Choroid plexus epithelial cell (primary cell): Measurements from ENCODE around the gene FGF1.

Experiments
- DNase-seq: peaks from one replicate; pipeline ENCODE4 v3.0.0-alpha.2; 2010; ENCODE audit warnings: low read depth
- H3K4me3 ChIP-seq: 2 replicates; pipeline ENCODE4 v1.5.1; 2011; ENCODE audit warnings: low read depth, mild to moderate bottlenecking, control low read depth, low read length, moderate library complexity
- TF ChIP-seq, protein P1 (sequence below): conservative IDR thresholded peaks from 2 replicates; pipeline ENCODE4 v1.5.1; 2011; ENCODE audit warnings: low read depth, mild to moderate bottlenecking, control low read depth, inconsistent platforms, low read length, moderate library complexity

Gene FGF1

DNA sequence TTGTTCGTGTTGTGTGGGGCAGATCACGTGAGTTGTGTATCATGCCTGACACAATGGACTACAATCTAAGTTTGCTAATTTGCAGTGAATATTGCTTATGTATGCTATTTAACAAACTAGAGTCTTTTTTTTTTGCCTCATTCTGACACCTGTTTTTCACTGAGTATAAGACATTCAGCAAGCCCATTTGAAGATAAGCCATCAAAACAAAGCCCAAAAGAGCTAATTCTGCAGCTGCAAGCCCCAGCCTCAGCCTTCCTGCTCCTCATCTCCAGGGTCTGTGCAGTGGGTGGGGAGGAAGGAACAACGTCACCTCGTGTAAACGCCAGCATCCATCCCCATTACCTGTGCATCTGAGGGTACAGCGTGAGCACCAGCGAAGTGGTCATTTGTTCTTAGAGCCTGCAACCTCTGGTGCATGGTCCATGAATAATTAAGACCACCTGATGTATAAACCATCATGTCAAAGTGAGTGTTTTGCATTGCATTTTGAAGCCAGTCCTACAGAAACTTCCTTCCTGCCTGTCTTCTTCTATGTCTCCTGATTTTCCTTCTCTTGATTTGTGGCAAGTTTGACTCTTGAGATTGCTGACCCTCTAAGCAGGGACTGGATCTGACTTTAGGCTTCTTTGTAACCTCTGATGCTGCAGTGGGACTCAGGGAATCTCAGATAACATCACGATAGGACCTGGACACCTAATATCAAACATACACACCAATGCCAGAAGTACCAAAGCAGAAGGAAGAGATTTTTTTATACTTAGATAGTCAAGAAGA, 73.2 kb downstream of the FGF1 start:
- DNase-seq, result no peak
- TF ChIP-seq, protein P1, sequence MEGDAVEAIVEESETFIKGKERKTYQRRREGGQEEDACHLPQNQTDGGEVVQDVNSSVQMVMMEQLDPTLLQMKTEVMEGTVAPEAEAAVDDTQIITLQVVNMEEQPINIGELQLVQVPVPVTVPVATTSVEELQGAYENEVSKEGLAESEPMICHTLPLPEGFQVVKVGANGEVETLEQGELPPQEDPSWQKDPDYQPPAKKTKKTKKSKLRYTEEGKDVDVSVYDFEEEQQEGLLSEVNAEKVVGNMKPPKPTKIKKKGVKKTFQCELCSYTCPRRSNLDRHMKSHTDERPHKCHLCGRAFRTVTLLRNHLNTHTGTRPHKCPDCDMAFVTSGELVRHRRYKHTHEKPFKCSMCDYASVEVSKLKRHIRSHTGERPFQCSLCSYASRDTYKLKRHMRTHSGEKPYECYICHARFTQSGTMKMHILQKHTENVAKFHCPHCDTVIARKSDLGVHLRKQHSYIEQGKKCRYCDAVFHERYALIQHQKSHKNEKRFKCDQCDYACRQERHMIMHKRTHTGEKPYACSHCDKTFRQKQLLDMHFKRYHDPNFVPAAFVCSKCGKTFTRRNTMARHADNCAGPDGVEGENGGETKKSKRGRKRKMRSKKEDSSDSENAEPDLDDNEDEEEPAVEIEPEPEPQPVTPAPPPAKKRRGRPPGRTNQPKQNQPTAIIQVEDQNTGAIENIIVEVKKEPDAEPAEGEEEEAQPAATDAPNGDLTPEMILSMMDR, result no peak
- H3K4me3 ChIP-seq, result no peak overlapping the region

DNA sequence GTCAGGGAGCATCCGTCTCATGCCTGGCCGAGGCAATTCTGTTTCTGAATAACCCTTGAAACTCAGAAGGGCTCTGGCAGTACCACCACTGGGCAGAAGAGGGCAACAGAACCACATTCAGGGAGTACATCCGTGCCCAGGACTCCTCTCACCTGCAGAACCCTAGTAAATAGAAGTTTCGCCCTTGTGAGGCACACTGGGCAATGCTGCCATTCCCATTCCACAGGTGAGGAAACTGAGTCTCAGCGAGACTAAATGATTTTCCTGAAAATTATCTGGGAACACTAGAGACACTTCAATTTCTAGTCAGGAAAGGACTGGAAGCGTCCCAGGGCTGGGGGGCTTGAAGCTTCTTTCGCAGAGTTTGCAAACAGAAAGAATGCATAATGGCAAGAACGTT, 74.7 kb downstream of the FGF1 start:
- DNase-seq, result peak; percentile 85
- H3K4me3 ChIP-seq, result no peak overlapping the region
- TF ChIP-seq, protein P1, result peak; percentile 98

DNA sequence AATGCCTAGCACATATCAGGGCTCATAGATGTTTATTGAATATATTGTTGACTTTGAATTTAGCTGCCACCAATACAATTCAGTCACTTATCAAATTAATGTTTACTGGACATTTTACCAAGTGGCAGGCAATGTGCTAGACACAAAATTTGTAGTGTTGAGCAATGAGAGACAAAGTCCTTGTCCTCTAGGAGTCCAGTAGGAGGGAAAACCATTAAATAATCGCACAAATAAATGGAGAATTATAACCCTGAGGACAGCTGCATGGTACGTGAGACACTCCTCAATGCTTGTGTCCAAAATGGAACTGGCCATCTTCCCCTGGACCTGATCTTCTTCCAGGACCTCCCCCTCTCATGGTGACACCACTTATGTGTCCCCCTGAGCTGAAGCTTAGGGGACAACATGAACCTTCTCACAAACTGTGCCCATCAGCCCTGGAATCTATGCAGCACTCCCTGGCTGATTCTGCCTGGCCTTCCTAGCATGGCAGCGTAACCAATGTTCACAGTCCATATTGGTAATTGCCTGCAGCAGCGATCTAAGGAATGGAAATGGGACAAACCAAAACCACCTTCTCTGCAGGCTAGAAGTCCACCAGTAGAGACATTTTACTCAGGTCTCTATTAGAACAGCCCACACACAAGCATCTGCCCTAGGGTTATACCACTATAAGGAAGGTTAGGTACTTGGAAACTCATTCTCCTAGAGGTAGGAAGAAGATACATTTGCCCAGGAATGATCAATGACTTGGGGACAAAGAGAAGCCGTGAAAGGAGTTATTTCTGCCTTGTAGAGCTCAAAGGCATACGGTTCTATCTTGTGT, 75.5 kb downstream of the FGF1 start:
- TF ChIP-seq, protein P1, result no peak
- H3K4me3 ChIP-seq, result no peak overlapping the region
- DNase-seq, result no peak

DNA sequence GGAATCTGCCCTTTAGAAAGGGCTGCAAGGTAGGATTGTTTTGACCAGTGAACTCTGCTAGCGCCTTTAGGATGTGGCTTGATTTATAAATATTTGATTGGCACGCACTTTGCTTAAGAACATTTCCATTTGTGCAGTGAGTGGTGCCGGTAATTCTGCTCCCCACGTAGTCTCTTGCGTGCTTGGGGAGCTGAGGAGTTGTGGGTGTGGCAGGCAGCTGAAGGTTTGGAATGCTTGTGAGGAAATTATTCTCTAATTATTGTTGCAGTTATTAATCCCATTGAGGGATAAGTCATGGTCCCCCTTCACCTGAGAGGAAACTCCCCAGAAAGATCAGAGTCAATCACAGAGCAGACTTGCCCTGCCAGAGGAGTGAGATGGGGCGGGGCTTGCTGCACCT, 76.7 kb downstream of the FGF1 start:
- DNase-seq, result no peak
- H3K4me3 ChIP-seq, result no peak overlapping the region
- TF ChIP-seq, protein P1, result no peak

DNA sequence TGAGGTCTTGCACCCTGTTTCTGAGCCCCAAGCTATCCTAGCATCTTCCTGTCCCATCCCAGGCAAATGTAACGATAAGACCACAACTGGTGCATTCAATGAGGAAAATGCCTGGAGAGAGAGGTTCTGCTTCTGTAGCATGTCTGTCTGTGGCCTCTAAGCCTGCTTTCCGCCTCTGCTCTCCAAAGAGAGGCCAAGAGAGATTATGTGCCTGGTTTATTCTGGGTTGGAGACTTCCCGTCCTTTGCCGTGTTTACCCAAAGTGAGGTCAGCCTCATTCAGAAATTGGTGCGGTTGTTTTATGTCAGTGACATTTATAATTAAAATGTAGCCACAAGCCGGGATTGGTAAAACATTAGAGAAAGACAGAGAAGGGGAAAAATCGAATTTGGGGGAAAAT, 77.8 kb downstream of the FGF1 start:
- TF ChIP-seq, protein P1, result no peak
- no peak overlapping the region for H3K4me3 ChIP-seq
- no peak for DNase-seq

DNA sequence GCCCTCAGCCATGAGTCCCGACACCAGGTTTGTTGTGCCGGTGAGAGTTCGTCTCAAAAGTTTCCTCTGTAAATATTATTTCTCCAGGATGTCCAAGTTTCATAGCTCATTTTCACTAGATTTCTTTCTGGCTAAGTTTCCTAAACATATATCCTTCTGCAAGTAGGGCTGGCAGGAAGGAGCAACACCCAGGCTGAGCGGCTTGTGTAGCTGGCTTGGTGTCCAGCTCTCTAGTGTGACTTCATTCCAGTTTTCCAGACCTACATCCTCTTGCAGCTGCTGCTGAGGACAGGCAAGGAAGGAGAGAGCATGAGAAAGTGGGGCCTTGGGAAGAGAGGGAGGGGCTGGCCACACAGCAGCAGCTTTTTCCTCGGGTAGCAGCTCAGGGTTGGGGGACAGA, 80.3 kb downstream of the FGF1 start:
- peak; percentile 7 for DNase-seq
- TF ChIP-seq, protein P1, result no peak
- no peak overlapping the region for H3K4me3 ChIP-seq
